ENCODE measurements around the gene STEAP3.

Gene STEAP3

DNA sequence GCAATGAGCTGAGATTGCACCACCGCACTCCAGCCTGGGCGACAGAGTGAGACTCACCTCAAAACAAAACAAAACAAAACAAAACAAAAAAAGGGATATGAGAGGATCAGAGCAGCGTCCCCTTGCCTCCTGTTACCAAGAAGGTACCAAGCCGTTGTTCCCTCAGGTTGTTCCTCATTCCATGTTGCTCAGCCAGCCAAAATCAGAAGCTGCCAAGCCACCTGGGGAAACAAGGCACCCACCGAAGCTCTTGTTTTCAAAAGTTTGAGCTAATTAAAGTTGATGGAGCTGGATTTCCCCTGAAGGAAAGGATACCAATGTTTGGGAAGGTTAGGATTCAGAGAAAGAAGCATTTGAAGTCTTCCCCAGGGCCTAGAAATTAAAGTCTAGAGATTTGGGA, 21.8 kb upstream of the STEAP3 start:
- Histone ChIP-seq H2AFZ (no peak overlapping the region), H3K27ac (no peak overlapping the region), H3K9ac (no peak overlapping the region), H3K4me3 (ENCODE audit: low read depth, low read length) (no peak overlapping the region), H3K36me3 (ENCODE audit: control insufficient read depth, insufficient read depth, low read length) (no peaks in the 10 kb centered on the region), H3K79me2 (no peaks in the 10 kb centered on the region), H3K4me1 (no peaks in the 10 kb centered on the region), H3K9me3 (ENCODE audit: control insufficient read depth, low read length) (no peaks in the 10 kb centered on the region), H3K27me3 (ENCODE audit: control insufficient read depth, insufficient read depth, low read length) (no peaks in the 10 kb centered on the region), H3K4me2 (ENCODE audit: low read length) (no peak overlapping the region)
- TF ChIP-seq, protein P1, sequence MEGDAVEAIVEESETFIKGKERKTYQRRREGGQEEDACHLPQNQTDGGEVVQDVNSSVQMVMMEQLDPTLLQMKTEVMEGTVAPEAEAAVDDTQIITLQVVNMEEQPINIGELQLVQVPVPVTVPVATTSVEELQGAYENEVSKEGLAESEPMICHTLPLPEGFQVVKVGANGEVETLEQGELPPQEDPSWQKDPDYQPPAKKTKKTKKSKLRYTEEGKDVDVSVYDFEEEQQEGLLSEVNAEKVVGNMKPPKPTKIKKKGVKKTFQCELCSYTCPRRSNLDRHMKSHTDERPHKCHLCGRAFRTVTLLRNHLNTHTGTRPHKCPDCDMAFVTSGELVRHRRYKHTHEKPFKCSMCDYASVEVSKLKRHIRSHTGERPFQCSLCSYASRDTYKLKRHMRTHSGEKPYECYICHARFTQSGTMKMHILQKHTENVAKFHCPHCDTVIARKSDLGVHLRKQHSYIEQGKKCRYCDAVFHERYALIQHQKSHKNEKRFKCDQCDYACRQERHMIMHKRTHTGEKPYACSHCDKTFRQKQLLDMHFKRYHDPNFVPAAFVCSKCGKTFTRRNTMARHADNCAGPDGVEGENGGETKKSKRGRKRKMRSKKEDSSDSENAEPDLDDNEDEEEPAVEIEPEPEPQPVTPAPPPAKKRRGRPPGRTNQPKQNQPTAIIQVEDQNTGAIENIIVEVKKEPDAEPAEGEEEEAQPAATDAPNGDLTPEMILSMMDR (IDR thresholded peaks at IDR 0.05), result no peak

DNA sequence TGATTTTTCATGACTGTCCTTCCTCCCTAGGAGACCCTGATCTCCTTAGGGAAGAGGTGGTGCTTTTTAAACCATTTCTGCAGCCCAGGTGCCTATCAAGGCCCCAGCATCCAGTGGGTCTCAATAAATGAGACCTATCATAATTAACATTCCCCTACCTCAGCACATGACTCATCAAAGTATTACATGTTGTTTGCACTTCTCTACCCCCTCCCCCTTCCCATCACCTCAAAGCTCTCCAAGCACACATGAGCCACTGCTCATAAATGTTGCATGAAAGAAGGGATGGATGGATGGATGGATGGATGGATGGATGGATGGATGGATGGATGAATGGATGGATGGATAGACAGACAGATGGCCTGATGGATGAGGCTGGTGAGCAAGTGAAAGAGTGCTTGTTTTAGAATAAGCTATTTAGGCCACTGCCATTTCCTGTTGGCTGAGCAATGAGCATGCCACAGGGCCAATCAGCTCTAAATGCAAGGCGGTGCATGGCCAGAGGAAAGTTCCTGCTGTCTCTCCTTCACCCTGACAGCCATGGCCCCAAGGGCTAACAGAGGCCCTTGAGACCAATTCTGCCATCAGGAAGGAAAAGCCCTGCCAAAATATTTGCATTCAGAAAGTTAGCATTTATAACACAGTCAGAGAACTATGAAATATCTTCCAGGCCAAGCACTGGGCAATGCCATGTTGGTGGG, 20.9 kb upstream of the STEAP3 start:
- Histone ChIP-seq H3K4me3 (ENCODE audit: low read depth, low read length) (no peak overlapping the region), H3K9me3 (ENCODE audit: control insufficient read depth, low read length) (no peaks in the 10 kb centered on the region)
- TF ChIP-seq, protein P1 (IDR thresholded peaks at IDR 0.05), result no peak

DNA sequence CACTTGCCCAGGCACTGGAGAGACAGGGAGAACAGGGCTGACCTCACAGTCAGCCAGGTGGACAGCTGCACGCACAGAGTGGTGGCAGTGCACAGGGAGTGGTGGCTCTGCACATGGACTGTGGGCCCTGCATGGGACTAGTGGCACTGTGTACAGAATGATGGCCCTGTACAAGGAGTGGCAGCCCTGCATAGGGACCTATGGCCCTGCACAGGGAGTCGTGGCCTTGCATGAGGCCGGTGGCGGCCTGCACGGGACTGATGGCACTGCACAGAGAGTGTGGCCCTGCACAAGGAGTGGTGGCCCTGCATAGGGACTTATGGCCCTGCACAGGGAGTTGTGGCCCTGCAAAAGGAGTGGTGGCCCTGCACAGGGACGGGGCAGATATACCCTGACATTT, 19.1 kb upstream of the STEAP3 start:
- Histone ChIP-seq H3K9ac (no peak overlapping the region), H3K4me1 (no peaks in the 10 kb centered on the region)
- TF ChIP-seq, protein P1 (IDR thresholded peaks at IDR 0.05), result no peak

More for the DNA sequence above, 20.9 kb upstream of the STEAP3 start:
- no peaks in the 10 kb centered on the region for H3K36me3 ChIP-seq (ENCODE audit: control insufficient read depth, insufficient read depth, low read length)
- H3K27ac ChIP-seq, result no peak overlapping the region
- no peak overlapping the region for H3K9ac ChIP-seq
- H3K4me2 ChIP-seq (ENCODE audit: low read length), result no peak overlapping the region
- no peaks in the 10 kb centered on the region for H3K4me1 ChIP-seq
- no peaks in the 10 kb centered on the region for H3K79me2 ChIP-seq
- no peaks in the 10 kb centered on the region for H3K27me3 ChIP-seq (ENCODE audit: control insufficient read depth, insufficient read depth, low read length)
- no peak overlapping the region for H2AFZ ChIP-seq

DNA sequence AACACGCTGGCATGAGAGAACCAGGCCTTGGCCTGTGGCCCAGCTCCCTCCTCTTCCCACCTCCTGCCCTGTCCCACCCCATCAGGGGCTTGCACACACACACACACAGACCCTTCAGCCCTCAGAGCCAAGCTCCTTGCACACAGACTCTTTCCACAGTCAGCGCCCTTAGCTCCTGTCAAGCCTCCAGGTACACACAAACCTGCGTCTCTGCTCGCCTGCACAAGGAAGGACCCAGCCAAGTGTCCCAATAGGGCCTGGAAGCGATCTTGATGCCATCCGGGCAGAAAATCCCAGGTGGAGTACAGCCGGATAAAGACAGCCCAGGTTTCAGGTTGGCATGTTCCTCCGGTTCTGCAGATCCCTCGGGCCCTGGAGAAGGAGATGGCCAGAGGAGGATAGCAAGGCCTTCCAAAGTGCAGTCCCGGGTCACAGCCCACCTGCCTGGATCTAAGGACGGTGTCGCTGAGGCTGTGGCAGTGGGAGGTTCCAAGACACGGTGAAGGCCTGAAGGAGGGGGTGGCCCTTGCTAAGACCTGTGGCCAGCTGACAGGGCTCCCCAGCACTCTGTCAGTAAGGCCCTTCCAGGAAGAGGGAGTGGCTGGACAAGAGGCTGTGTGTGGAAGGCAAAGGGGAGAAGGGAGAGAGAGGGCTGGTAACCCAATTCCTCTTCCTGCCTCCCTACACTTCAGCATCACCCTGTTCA, 18.5 kb upstream of the STEAP3 start:
- Histone ChIP-seq H3K9ac (no peak overlapping the region), H3K27me3 (ENCODE audit: control insufficient read depth, insufficient read depth, low read length) (no peaks in the 10 kb centered on the region), H3K4me3 (ENCODE audit: low read depth, low read length) (no peak overlapping the region), H3K79me2 (no peaks in the 10 kb centered on the region), H3K9me3 (ENCODE audit: control insufficient read depth, low read length) (no peaks in the 10 kb centered on the region), H3K4me1 (no peaks in the 10 kb centered on the region), H2AFZ (peak overlapping the region; percentile 56), H3K27ac (no peak overlapping the region), H3K4me2 (ENCODE audit: low read length) (no peak overlapping the region), H3K36me3 (ENCODE audit: control insufficient read depth, insufficient read depth, low read length) (no peaks in the 10 kb centered on the region)
- TF ChIP-seq, protein P1 (IDR thresholded peaks at IDR 0.05), result no peak

More for the DNA sequence above, 19.1 kb upstream of the STEAP3 start:
- H3K36me3 ChIP-seq (ENCODE audit: control insufficient read depth, insufficient read depth, low read length), result no peaks in the 10 kb centered on the region
- H3K9me3 ChIP-seq (ENCODE audit: control insufficient read depth, low read length), result no peaks in the 10 kb centered on the region
- no peak overlapping the region for H3K4me2 ChIP-seq (ENCODE audit: low read length)
- no peak overlapping the region for H3K4me3 ChIP-seq (ENCODE audit: low read depth, low read length)
- no peak overlapping the region for H3K27ac ChIP-seq
- no peak overlapping the region for H2AFZ ChIP-seq
- H3K27me3 ChIP-seq (ENCODE audit: control insufficient read depth, insufficient read depth, low read length), result no peaks in the 10 kb centered on the region
- H3K79me2 ChIP-seq, result no peaks in the 10 kb centered on the region
